GM23248 (cell line): ENCODE measurements around the gene SLC6A11. TPM values are rescaled to one million over a fixed set of nuclear protein-coding genes. Genes with fewer than 3 reads are reported as not detected.

ENCODE experiments used
- DNase-seq: peaks from one replicate; pipeline ENCODE4 v3.0.0-alpha.2; 2015
- H2AFZ ChIP-seq: fragments of 200-600 bp; sonication (generic); 2 replicates; pipeline ENCODE4 v1.6.1; 2016; ENCODE audit warnings: antibody characterized with exemption
- H3F3A ChIP-seq: fragments of 200-600 bp; sonication (generic); 2 replicates; pipeline ENCODE4 v1.6.1; 2016; ENCODE audit warnings: mild to moderate bottlenecking, antibody characterized with exemption, mixed run types; ENCODE audit not compliant: insufficient read depth
- H3K27ac ChIP-seq: fragments of 200-600 bp; sonication (generic); 2 replicates; pipeline ENCODE4 v1.5.1; 2016; ENCODE audit warnings: mild to moderate bottlenecking
- H3K27me3 ChIP-seq: fragments of 200-600 bp; sonication (generic); replicated peaks from 2 replicates; pipeline ENCODE4 v1.6.1; 2016; ENCODE audit warnings: mild to moderate bottlenecking; ENCODE audit not compliant: insufficient read depth
- H3K36me3 ChIP-seq: fragments of 200-600 bp; sonication (generic); 2 replicates; pipeline ENCODE4 v1.6.1; 2016; ENCODE audit warnings: low read depth, mild to moderate bottlenecking
- H3K4me1 ChIP-seq: fragments of 200-600 bp; sonication (generic); 2 replicates; pipeline ENCODE4 v1.6.1; 2016; ENCODE audit warnings: mild to moderate bottlenecking; ENCODE audit not compliant: insufficient read depth
- H3K4me2 ChIP-seq: fragments of 200-600 bp; sonication (generic); one replicate; pipeline ENCODE4 v1.6.1; 2016; ENCODE audit warnings: mild to moderate bottlenecking; ENCODE audit not compliant: unreplicated experiment
- H3K4me3 ChIP-seq: fragments of 200-600 bp; sonication (generic); 2 replicates; pipeline ENCODE4 v1.5.1; 2016; ENCODE audit warnings: mild to moderate bottlenecking
- H3K79me2 ChIP-seq: fragments of 200-600 bp; sonication (generic); 2 replicates; pipeline ENCODE4 v1.6.1; 2016; ENCODE audit warnings: mild to moderate bottlenecking; ENCODE audit not compliant: insufficient read depth
- H3K9ac ChIP-seq: fragments of 200-600 bp; sonication (generic); 2 replicates; pipeline ENCODE4 v1.6.1; 2016; ENCODE audit warnings: mild to moderate bottlenecking
- H3K9me2 ChIP-seq: fragments of 200-600 bp; sonication (generic); 2 replicates; pipeline ENCODE4 v1.6.1; 2016; ENCODE audit warnings: mixed run types, mild to moderate bottlenecking, moderate library complexity; ENCODE audit not compliant: insufficient read depth
- H3K9me3 ChIP-seq: fragments of 200-600 bp; sonication (generic); one replicate; pipeline ENCODE4 v1.6.1; 2017; ENCODE audit warnings: low read depth
- H4K20me1 ChIP-seq: fragments of 200-600 bp; sonication (generic); 2 replicates; pipeline ENCODE4 v1.6.0; 2016; ENCODE audit not compliant: insufficient read depth
- EZH2 ChIP-seq: fragments of 200-600 bp; sonication (generic); IDR thresholded peaks from 2 replicates; pipeline ENCODE4 v1.6.1; 2018; ENCODE audit warnings: antibody characterized with exemption, mild to moderate bottlenecking; ENCODE audit not compliant: insufficient read depth, poor library complexity, severe bottlenecking
- EZH2phosphoT487 ChIP-seq: fragments of 200-600 bp; sonication (generic); IDR thresholded peaks from 2 replicates; pipeline ENCODE4 v1.6.1; 2018; ENCODE audit warnings: antibody characterized with exemption, moderate library complexity, mild to moderate bottlenecking, low read depth; ENCODE audit not compliant: insufficient read depth
- WGBS, 2 experiments: methylation state at CpG; one replicate each; pipeline ENCODE4 v1.1.6; 2015 to 2017; ENCODE audit warnings: low lambda C conversion rate in 2 of 2, low coverage in 1 of 2; ENCODE audit errors: missing lambda C conversion rate in 2 of 2; 5-methylcytosine and 5-hydroxymethylcytosine counted together
- in situ Hi-C: fragments of 300-500 bp; cut with MboI; formaldehyde crosslinking; loops from 2 replicates; pipeline ENCODE4 v1.15.0; 2020
- polyA plus RNA-seq: library from polyadenylated mRNA; unstranded; fragments of >200 nt; fragmentation: Nextera tagmentation; extraction: Ambion mirVana; gene quantifications from 2 replicates; pipeline ENCODE4 v1.2.1, GENCODE V29; 2016
- total RNA-seq: library from RNA; depleted of rRNA; stranded (reverse); fragments of >200 nt; shearing (Covaris generic); gene quantifications from 2 replicates; pipeline ENCODE4 v1.2.3, GENCODE V29; 2014

SLC6A11 gene
- total and polyA plus RNA-seq, 2 experiments from 2014 or later: not detected

DNA sequence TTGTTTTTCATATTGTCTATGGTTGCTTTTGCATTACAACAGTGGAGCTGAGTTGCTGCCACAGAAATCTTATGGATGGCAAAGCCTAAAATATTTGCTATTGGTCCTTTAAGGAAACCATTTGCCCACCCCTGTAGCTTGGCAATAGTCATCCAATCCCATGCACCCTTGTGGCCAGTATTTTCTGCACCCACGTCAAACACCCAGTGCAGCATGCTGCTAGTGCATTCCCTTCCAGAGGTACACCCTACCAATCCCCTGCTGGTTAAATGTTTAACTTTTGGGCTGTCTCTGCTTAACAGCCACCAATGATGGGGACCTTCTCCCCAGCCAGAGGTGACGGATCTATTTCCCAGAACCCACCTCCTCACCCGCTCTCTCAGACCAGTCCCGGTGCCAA lies 23.8 kb upstream of the SLC6A11 start:
- no peak overlapping the region for H3K27ac ChIP-seq
- H3K4me3 ChIP-seq: no peak overlapping the region
- H3K36me3 ChIP-seq: no peaks in the 10 kb centered on the region
- H3K4me1 ChIP-seq: no peaks in the 10 kb centered on the region
- no peaks in the 10 kb centered on the region for H4K20me1 ChIP-seq
- DNase-seq: no peak
- peaks cover 13% of the 10 kb centered on the region; the same call in 1 of the 2 replicates for H3K27me3 ChIP-seq
- H3K9me2 ChIP-seq: no peaks in the 10 kb centered on the region
- 61 to 65% methylated on average over 4 of the region's 4 CpGs for WGBS, 2 experiments
- H3K4me2 ChIP-seq: no peak overlapping the region
- no peaks in the 10 kb centered on the region for H3K9me3 ChIP-seq
- TF ChIP-seq EZH2phosphoT487 (no peak), EZH2 (no peak)
- no peak overlapping the region for H2AFZ ChIP-seq
- no peaks in the 10 kb centered on the region for H3F3A ChIP-seq
- in situ Hi-C loops: no loop called here
- H3K9ac ChIP-seq: no peak overlapping the region
- H3K79me2 ChIP-seq: no peaks in the 10 kb centered on the region

DNA sequence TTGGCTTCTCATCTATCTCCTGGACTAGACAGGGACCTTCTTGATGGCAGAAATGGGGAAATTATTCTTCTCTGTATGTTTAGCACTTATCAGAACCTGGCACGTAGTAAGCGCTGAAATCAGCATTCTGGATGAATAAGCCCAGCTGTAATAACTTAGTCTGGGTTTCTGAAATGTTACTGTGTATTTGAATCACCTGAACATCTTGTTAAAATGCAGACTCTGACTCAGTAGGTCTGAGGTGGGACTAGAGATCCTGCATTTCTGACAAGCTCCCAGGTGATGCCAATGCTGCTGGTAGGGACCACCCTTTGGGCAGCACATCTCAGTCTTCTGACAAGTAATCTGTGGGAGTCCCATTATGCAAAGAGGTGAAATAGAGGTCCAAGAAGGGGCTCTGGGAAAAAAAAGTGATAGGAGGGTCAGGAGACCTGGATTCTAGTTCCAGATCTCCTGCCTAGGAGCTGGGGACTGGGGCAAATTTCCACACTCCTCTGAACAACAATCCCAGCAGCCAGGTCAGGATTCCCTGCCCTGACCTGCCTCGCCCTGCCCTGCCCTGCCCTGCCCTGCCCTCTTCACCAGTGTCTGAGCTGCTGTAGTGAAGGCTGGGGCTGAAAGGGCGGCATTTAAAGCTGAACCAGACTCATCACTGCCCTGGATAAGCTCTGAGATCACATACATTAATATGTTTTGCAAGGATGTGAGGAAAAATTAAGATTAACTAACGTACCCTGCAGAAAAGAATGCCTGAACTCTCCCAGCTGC lies 17.2 kb upstream of the SLC6A11 start:
- no peak overlapping the region for H3K4me2 ChIP-seq
- H3K4me3 ChIP-seq: no peak overlapping the region
- H3K79me2 ChIP-seq: no peaks in the 10 kb centered on the region
- no peaks in the 10 kb centered on the region for H3F3A ChIP-seq
- no peak for DNase-seq
- no peak overlapping the region for H3K27ac ChIP-seq
- no peak overlapping the region for H3K9ac ChIP-seq
- 20 to 21% methylated on average over 5 of the region's 5 CpGs for WGBS, 2 experiments
- no peaks in the 10 kb centered on the region for H4K20me1 ChIP-seq
- in situ Hi-C loops: no loop called here
- H3K4me1 ChIP-seq: no peaks in the 10 kb centered on the region
- no peaks in the 10 kb centered on the region for H3K9me3 ChIP-seq
- H2AFZ ChIP-seq: no peak overlapping the region
- no peak for TF ChIP-seq EZH2
- H3K36me3 ChIP-seq: no peaks in the 10 kb centered on the region
- H3K9me2 ChIP-seq: no peaks in the 10 kb centered on the region
- H3K27me3 ChIP-seq: peaks cover 13% of the 10 kb centered on the region

- WGBS, 2 experiments: 11 to 19% methylated on average over 2 of the region's 2 CpGs
- H3F3A ChIP-seq: no peaks in the 10 kb centered on the region
- no peak overlapping the region for H3K4me2 ChIP-seq
- no peak overlapping the region for H3K4me3 ChIP-seq
- in situ Hi-C loops: no loop called here
- no peak overlapping the region for H2AFZ ChIP-seq
- no peaks in the 10 kb centered on the region; the same call in 1 of the 2 replicates for H3K27me3 ChIP-seq
- no peaks in the 10 kb centered on the region for H4K20me1 ChIP-seq
- H3K27ac ChIP-seq: no peak overlapping the region
- H3K79me2 ChIP-seq: no peaks in the 10 kb centered on the region
- H3K9me2 ChIP-seq: no peaks in the 10 kb centered on the region
- H3K4me1 ChIP-seq: no peaks in the 10 kb centered on the region
- no peak overlapping the region for H3K9ac ChIP-seq
- H3K9me3 ChIP-seq: no peaks in the 10 kb centered on the region
- no peak for DNase-seq
- TF ChIP-seq EZH2 (no peak), EZH2phosphoT487 (no peak)
- no peaks in the 10 kb centered on the region for H3K36me3 ChIP-seq
These were observed 11.8 kb upstream of the SLC6A11 start for GRCh38 chr3:10804183-10804648.

DNA sequence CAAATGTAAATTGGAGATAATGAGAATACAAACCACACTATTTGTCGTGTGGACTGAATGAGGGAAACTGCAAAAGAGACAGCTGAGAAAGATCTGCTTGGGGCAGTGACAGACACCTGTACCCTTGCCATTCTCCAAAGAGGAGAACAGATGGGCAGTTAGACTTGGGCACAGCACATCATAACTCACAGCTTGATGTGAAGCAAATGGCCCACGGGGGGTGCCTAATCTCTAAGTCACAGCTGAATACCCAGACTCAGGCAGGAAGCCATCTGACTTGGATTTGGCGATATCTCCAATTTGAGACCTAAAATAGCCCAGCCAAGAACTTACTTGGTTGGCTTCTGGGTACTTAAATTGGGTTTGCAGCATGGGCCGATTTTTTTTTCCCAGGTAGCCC lies 10.0 kb upstream of the SLC6A11 start:
- Histone ChIP-seq H3K9me3 (no peaks in the 10 kb centered on the region), H3F3A (no peaks in the 10 kb centered on the region), H3K27ac (no peak overlapping the region), H3K36me3 (no peaks in the 10 kb centered on the region), H3K4me3 (no peak overlapping the region), H2AFZ (no peak overlapping the region), H3K9me2 (no peaks in the 10 kb centered on the region), H3K4me2 (no peak overlapping the region), H4K20me1 (no peaks in the 10 kb centered on the region), H3K79me2 (no peaks in the 10 kb centered on the region), H3K4me1 (no peaks in the 10 kb centered on the region), H3K9ac (no peak overlapping the region), H3K27me3 (no peaks in the 10 kb centered on the region; the same call in 1 of the 2 replicates)
- in situ Hi-C loops: no loop called here
- no peak for DNase-seq
- TF ChIP-seq EZH2phosphoT487 (no peak), EZH2 (no peak)
- WGBS, 2 experiments: 20 to 29% methylated on average over 4 of the region's 4 CpGs
